ENCODE measurements around the gene CTNND2.

Gene CTNND2

GRCh38 chr5:10977011-10977410 is 927.2 kb downstream of the CTNND2 start:
- TF ChIP-seq EZH2 (optimal IDR thresholded peaks at IDR 0.05; ENCODE audit: low read depth, low read length) (no peak), CTCF (IDR thresholded peaks at IDR 0.05; ENCODE audit: low read length) (no peak), EZH2phosphoT487 (IDR thresholded peaks at IDR 0.05; ENCODE audit: low read length) (no peak)
- Histone ChIP-seq H3K9me3 (replicated peaks; ENCODE audit: insufficient read depth, low read length) (no peaks in the 10 kb centered on the region), H3K27me3 (replicated peaks; ENCODE audit: insufficient read depth, low read length) (no peaks in the 10 kb centered on the region)

GRCh38 chr5:10975945-10976344 is 928.3 kb downstream of the CTNND2 start:
- Histone ChIP-seq H3K4me1 (ENCODE audit: low read length) (no peaks in the 10 kb centered on the region), H3K9me2 (replicated peaks; ENCODE audit: insufficient read depth, low read length) (no peaks in the 10 kb centered on the region), H3K79me2 (ENCODE audit: low read length) (no peaks in the 10 kb centered on the region), H3K9ac (ENCODE audit: low read length) (no peak overlapping the region), H3K4me2 (ENCODE audit: low read depth, low read length) (no peak overlapping the region), H4K20me1 (ENCODE audit: insufficient read depth, low read length) (no peaks in the 10 kb centered on the region), H3K27me3 (replicated peaks; ENCODE audit: insufficient read depth, low read length) (no peaks in the 10 kb centered on the region), H3K9me3 (replicated peaks; ENCODE audit: insufficient read depth, low read length) (no peaks in the 10 kb centered on the region), H3K27ac (ENCODE audit: low read length) (no peak overlapping the region), H2AFZ (ENCODE audit: low read length) (no peak overlapping the region), H3K4me3 (ENCODE audit: low read length) (no peak overlapping the region), H3K36me3 (replicated peaks; ENCODE audit: insufficient read depth, low read length) (no peaks in the 10 kb centered on the region), H3F3A (ENCODE audit: insufficient read depth, low read length) (no peaks in the 10 kb centered on the region)
- peak; percentile 10 for DNase-seq
- TF ChIP-seq EZH2 (optimal IDR thresholded peaks at IDR 0.05; ENCODE audit: low read depth, low read length) (no peak), CTCF (IDR thresholded peaks at IDR 0.05; ENCODE audit: low read length) (no peak), EZH2phosphoT487 (IDR thresholded peaks at IDR 0.05; ENCODE audit: low read length) (no peak)

More at GRCh38 chr5:10977011-10977410, 927.2 kb downstream of the CTNND2 start:
- Histone ChIP-seq H3K79me2 (ENCODE audit: low read length) (no peaks in the 10 kb centered on the region), H4K20me1 (ENCODE audit: insufficient read depth, low read length) (no peaks in the 10 kb centered on the region), H3K4me3 (ENCODE audit: low read length) (no peak overlapping the region), H3K27ac (ENCODE audit: low read length) (no peak overlapping the region), H3K9me2 (replicated peaks; ENCODE audit: insufficient read depth, low read length) (no peaks in the 10 kb centered on the region), H3F3A (ENCODE audit: insufficient read depth, low read length) (no peaks in the 10 kb centered on the region), H3K36me3 (replicated peaks; ENCODE audit: insufficient read depth, low read length) (no peaks in the 10 kb centered on the region), H2AFZ (ENCODE audit: low read length) (no peak overlapping the region), H3K4me1 (ENCODE audit: low read length) (no peaks in the 10 kb centered on the region), H3K4me2 (ENCODE audit: low read depth, low read length) (no peak overlapping the region), H3K9ac (ENCODE audit: low read length) (no peak overlapping the region)
- DNase-seq, result no peak

GRCh38 chr5:10974850-10975249 is 929.4 kb downstream of the CTNND2 start:
- Histone ChIP-seq H3K27ac (ENCODE audit: low read length) (no peak overlapping the region), H3K9me2 (replicated peaks; ENCODE audit: insufficient read depth, low read length) (no peaks in the 10 kb centered on the region), H3K79me2 (ENCODE audit: low read length) (no peaks in the 10 kb centered on the region), H2AFZ (ENCODE audit: low read length) (no peak overlapping the region), H4K20me1 (ENCODE audit: insufficient read depth, low read length) (no peaks in the 10 kb centered on the region), H3F3A (ENCODE audit: insufficient read depth, low read length) (no peaks in the 10 kb centered on the region), H3K9me3 (replicated peaks; ENCODE audit: insufficient read depth, low read length) (no peaks in the 10 kb centered on the region), H3K4me2 (ENCODE audit: low read depth, low read length) (no peak overlapping the region), H3K27me3 (replicated peaks; ENCODE audit: insufficient read depth, low read length) (no peaks in the 10 kb centered on the region), H3K4me3 (ENCODE audit: low read length) (no peak overlapping the region), H3K36me3 (replicated peaks; ENCODE audit: insufficient read depth, low read length) (no peaks in the 10 kb centered on the region), H3K4me1 (ENCODE audit: low read length) (no peaks in the 10 kb centered on the region), H3K9ac (ENCODE audit: low read length) (no peak overlapping the region)
- no peak for TF ChIP-seq EZH2phosphoT487 (IDR thresholded peaks at IDR 0.05; ENCODE audit: low read length)
- no peak for TF ChIP-seq EZH2 (optimal IDR thresholded peaks at IDR 0.05; ENCODE audit: low read depth, low read length)
- TF ChIP-seq CTCF (IDR thresholded peaks at IDR 0.05; ENCODE audit: low read length), result no peak
- DNase-seq, result no peak
